K562 (cell line): ENCODE results near the gene NFRKB.

ENCODE experiments used
- CTCF ChIP-seq, 3 experiments: IDR thresholded peaks in 2 of 3; conservative IDR thresholded peaks in 1 of 3; 2 replicates each; pipeline ENCODE4 v1.5.1; 2011 to 2012; ENCODE audit warnings: low read length in 3 of 3, mild to moderate bottlenecking in 3 of 3, control low read depth in 2 of 3, improper control_type of control experiment in 1 of 3, inconsistent platforms in 1 of 3, low read depth in 1 of 3, mixed read lengths in 1 of 3, moderate library complexity in 1 of 3; ENCODE audit not compliant: insufficient read depth in 2 of 3
- EZH2 ChIP-seq: IDR thresholded peaks from 2 replicates; pipeline ENCODE4 v1.6.1; 2012; ENCODE audit warnings: low read depth, mild to moderate bottlenecking, inconsistent platforms, low read length, borderline replicate concordance
- SP2 ChIP-seq: IDR thresholded peaks from 2 replicates; pipeline ENCODE4 v1.6.1; 2011; ENCODE audit warnings: mild to moderate bottlenecking, low read depth, low read length, moderate library complexity; ENCODE audit not compliant: poor library complexity, severe bottlenecking; ENCODE audit errors: extremely low read depth
- TAF1 ChIP-seq: IDR thresholded peaks from 2 replicates; pipeline ENCODE4 v1.6.1; 2011; ENCODE audit warnings: mild to moderate bottlenecking, low read length, moderate library complexity; ENCODE audit not compliant: insufficient read depth, control insufficient read depth, severe bottlenecking; ENCODE audit errors: extremely low read depth
- ZNF766 ChIP-seq: fragments of 200-800 bp; sonication (Bioruptor generic); conservative IDR thresholded peaks from 2 replicates; pipeline ENCODE4 v1.6.1; 2016; ENCODE audit warnings: missing genetic modification characterization, missing compliant biosample characterization
- ZNF780A ChIP-seq: fragments of 250-450 bp; sonication (Bioruptor Pico); IDR thresholded peaks from 2 replicates; pipeline ENCODE4 v1.5.0; 2021; ENCODE audit warnings: mild to moderate bottlenecking
- ZZZ3 ChIP-seq: fragments of 450-650 bp; IDR thresholded peaks from 2 replicates; pipeline ENCODE4 v1.6.1; 2016; ENCODE audit warnings: antibody characterized with exemption, mild to moderate bottlenecking, moderate library complexity

DNA sequence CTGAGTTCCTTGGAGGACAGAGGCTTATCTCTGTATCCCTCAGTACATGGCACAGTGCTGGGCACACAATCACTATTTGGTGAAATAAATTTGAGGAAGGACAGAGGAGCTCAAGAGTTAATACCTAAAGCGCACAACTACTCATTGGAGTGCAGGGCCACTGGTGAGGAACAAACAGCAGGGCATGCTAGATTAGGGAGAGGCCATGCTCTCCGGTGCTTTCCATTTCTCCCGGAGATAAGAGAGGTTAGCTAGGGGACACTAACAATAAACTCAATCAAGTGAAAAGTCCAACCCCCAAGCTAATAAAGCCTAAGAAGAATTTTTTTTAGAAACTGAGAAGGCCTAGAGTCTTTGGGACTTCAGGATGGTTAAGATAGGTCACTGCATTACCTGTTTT lies 29.1 kb downstream of the NFRKB start:
- TF ChIP-seq ZNF766 (CRISPR knock-in tag), result no peak
- no peak for TF ChIP-seq SP2
- no peak for TF ChIP-seq TAF1
- TF ChIP-seq EZH2, result no peak
- no peak for TF ChIP-seq CTCF (IDR thresholded peaks at IDR 0.05 in 2 of 3, conservative IDR thresholded peaks at IDR 0.05 in 1 of 3; ENCODE audit: insufficient read depth in 2 of 3, low read depth in 1 of 3, low read length in 3 of 3)
- no peak for TF ChIP-seq ZNF780A (CRISPR knock-in tag)
- no peak for TF ChIP-seq ZZZ3
